Mucosa of rectum (tissue), 2 donors: ENCODE data around the gene CLK2.
"Not testable (repeated sequence)": the region's sequence is repeated elsewhere in the genome, so short reads cannot be mapped to it uniquely, and the experiment has no call there.

ENCODE experiments used
- H3K27ac ChIP-seq, 2 donors: one replicate each; pipeline ENCODE4 v1.7.0; 2013; ENCODE audit warnings: inconsistent platforms in 2 of 2, low read depth in 2 of 2, low read length in 2 of 2
- H3K27me3 ChIP-seq, 2 donors: one replicate each; pipeline ENCODE4 v1.7.0; 2013; ENCODE audit warnings: low read length in 2 of 2; ENCODE audit not compliant: control insufficient read depth in 2 of 2, insufficient read depth in 2 of 2
- H3K36me3 ChIP-seq, 2 donors: one replicate each; pipeline ENCODE4 v1.7.0; 2013; ENCODE audit warnings: low read length in 2 of 2; ENCODE audit not compliant: control insufficient read depth in 2 of 2, insufficient read depth in 2 of 2
- H3K4me1 ChIP-seq, 2 donors: one replicate each; pipeline ENCODE4 v1.7.0; 2013; ENCODE audit warnings: low read length in 2 of 2, mild to moderate bottlenecking in 1 of 2; ENCODE audit not compliant: control insufficient read depth in 2 of 2, insufficient read depth in 2 of 2
- H3K4me3 ChIP-seq, 2 donors: one replicate each; pipeline ENCODE4 v1.7.0; 2013; ENCODE audit warnings: low read length in 2 of 2
- H3K9ac ChIP-seq, 2 donors: one replicate each; pipeline ENCODE4 v1.7.0; 2013; ENCODE audit warnings: low read length in 2 of 2, low read depth in 1 of 2, mild to moderate bottlenecking in 1 of 2
- H3K9me3 ChIP-seq, 2 donors: one replicate each; pipeline ENCODE4 v1.7.0; 2013; ENCODE audit warnings: low read length in 2 of 2; ENCODE audit not compliant: control insufficient read depth in 2 of 2
- donor health status: healthy.
- donor health status: Normal muscosa, but diverticular disease.

The CLK2 gene

GRCh38 chr1:155296661-155297060 lies 23.4 kb upstream of the CLK2 start:
- Histone ChIP-seq H3K36me3 (no peaks in the 10 kb centered on the region), H3K4me3 (no peak overlapping the region), H3K4me1 (peaks cover 9 to 11% of the 10 kb centered on the region in 2 donors), H3K27me3 (peaks cover 13 to 23% of the 10 kb centered on the region in 2 donors), H3K27ac (no peak overlapping the region), H3K9ac (no peak overlapping the region), H3K9me3 (no peaks in the 10 kb centered on the region)

- Histone ChIP-seq H3K9ac (no peak overlapping the region), H3K9me3 (no peaks in the 10 kb centered on the region), H3K36me3 (no peaks in the 10 kb centered on the region), H3K4me3 (no peak overlapping the region), H3K27ac (no peak overlapping the region), H3K27me3 (peaks cover 13 to 23% of the 10 kb centered on the region in 2 donors), H3K4me1 (peaks cover 4 to 8% of the 10 kb centered on the region in 2 donors)
Measured at GRCh38 chr1:155295942-155296267, 22.6 kb upstream of the CLK2 start.

GRCh38 chr1:155295183-155295941 lies 22.1 kb upstream of the CLK2 start:
- Histone ChIP-seq H3K36me3 (peaks cover 0 to 2% of the 10 kb centered on the region in 2 donors), H3K9me3 (no peaks in the 10 kb centered on the region), H3K4me3 (no peak overlapping the region), H3K27me3 (peaks cover 13 to 23% of the 10 kb centered on the region in 2 donors), H3K27ac (no peak overlapping the region), H3K9ac (no peak overlapping the region), H3K4me1 (peaks cover 0 to 4% of the 10 kb centered on the region in 2 donors)

- H3K4me1 ChIP-seq: no peaks in the 10 kb centered on the region
- H3K27me3 ChIP-seq: peaks cover 13 to 23% of the 10 kb centered on the region in 2 donors
- no peak overlapping the region for H3K27ac ChIP-seq
- H3K9me3 ChIP-seq: no peaks in the 10 kb centered on the region
- H3K36me3 ChIP-seq: peaks cover 0 to 4% of the 10 kb centered on the region in 2 donors
- no peak overlapping the region for H3K9ac ChIP-seq
- no peak overlapping the region for H3K4me3 ChIP-seq
Measured at GRCh38 chr1:155294520-155295182, 21.3 kb upstream of the CLK2 start.

GRCh38 chr1:155293086-155293749 lies 19.9 kb upstream of the CLK2 start:
- Histone ChIP-seq H3K36me3 (peaks cover 4 to 5% of the 10 kb centered on the region in 2 donors), H3K27me3 (peaks cover 13 to 23% of the 10 kb centered on the region in 2 donors), H3K9me3 (no peaks in the 10 kb centered on the region), H3K27ac (no peak overlapping the region), H3K4me1 (no peaks in the 10 kb centered on the region), H3K9ac (no peak overlapping the region), H3K4me3 (no peak overlapping the region)

- H3K9me3 ChIP-seq, H3K9ac ChIP-seq, H3K27ac ChIP-seq, H3K36me3 ChIP-seq, H3K4me3 ChIP-seq, H3K4me1 ChIP-seq: not testable (repeated sequence)
- H3K27me3 ChIP-seq: peaks cover 10 to 22% of the 10 kb centered on the region in 2 donors
Measured at GRCh38 chr1:155291006-155291405, 17.7 kb upstream of the CLK2 start.

GRCh38 chr1:155287987-155288543 lies 14.8 kb upstream of the CLK2 start:
- H3K4me3 ChIP-seq: no peak overlapping the region
- no peak overlapping the region for H3K9ac ChIP-seq
- peaks cover 0 to 3% of the 10 kb centered on the region in 2 donors for H3K27me3 ChIP-seq
- H3K27ac ChIP-seq: no peak overlapping the region
- H3K4me1 ChIP-seq: no peaks in the 10 kb centered on the region
- H3K36me3 ChIP-seq: peaks cover 5 to 10% of the 10 kb centered on the region in 2 donors
- no peaks in the 10 kb centered on the region for H3K9me3 ChIP-seq

GRCh38 chr1:155286544-155286943 lies 13.2 kb upstream of the CLK2 start:
- no peaks in the 10 kb centered on the region for H3K9me3 ChIP-seq
- H3K36me3 ChIP-seq: peaks cover 5 to 10% of the 10 kb centered on the region in 2 donors
- no peaks in the 10 kb centered on the region for H3K4me1 ChIP-seq
- H3K9ac ChIP-seq: no peak overlapping the region
- no peak overlapping the region for H3K4me3 ChIP-seq
- H3K27ac ChIP-seq: no peak overlapping the region
- no peaks in the 10 kb centered on the region for H3K27me3 ChIP-seq

GRCh38 chr1:155285631-155286044 lies 12.3 kb upstream of the CLK2 start:
- Histone ChIP-seq H3K9me3 (no peaks in the 10 kb centered on the region), H3K9ac (no peak overlapping the region), H3K27me3 (no peaks in the 10 kb centered on the region), H3K36me3 (peaks cover 5 to 10% of the 10 kb centered on the region in 2 donors), H3K4me3 (no peak overlapping the region), H3K27ac (no peak overlapping the region), H3K4me1 (no peaks in the 10 kb centered on the region)

GRCh38 chr1:155285063-155285462 lies 11.8 kb upstream of the CLK2 start:
- H3K27me3 ChIP-seq: no peaks in the 10 kb centered on the region
- H3K27ac ChIP-seq: no peak overlapping the region
- no peak overlapping the region for H3K4me3 ChIP-seq
- no peaks in the 10 kb centered on the region for H3K9me3 ChIP-seq
- peaks cover 2 to 10% of the 10 kb centered on the region in 2 donors for H3K36me3 ChIP-seq
- no peak overlapping the region for H3K9ac ChIP-seq
- no peaks in the 10 kb centered on the region for H3K4me1 ChIP-seq
